GM11168 (cell line): ENCODE measurements around the gene TLCD5.

Experiments
- in situ Hi-C: fragments of 300-500 bp; cut with MboI; formaldehyde crosslinking; loops from one replicate; pipeline ENCODE4 v1.12.0; 2022; ENCODE audit warnings: low sequenced_read_pairs; ENCODE audit not compliant: unreplicated experiment

TLCD5 gene

DNA sequence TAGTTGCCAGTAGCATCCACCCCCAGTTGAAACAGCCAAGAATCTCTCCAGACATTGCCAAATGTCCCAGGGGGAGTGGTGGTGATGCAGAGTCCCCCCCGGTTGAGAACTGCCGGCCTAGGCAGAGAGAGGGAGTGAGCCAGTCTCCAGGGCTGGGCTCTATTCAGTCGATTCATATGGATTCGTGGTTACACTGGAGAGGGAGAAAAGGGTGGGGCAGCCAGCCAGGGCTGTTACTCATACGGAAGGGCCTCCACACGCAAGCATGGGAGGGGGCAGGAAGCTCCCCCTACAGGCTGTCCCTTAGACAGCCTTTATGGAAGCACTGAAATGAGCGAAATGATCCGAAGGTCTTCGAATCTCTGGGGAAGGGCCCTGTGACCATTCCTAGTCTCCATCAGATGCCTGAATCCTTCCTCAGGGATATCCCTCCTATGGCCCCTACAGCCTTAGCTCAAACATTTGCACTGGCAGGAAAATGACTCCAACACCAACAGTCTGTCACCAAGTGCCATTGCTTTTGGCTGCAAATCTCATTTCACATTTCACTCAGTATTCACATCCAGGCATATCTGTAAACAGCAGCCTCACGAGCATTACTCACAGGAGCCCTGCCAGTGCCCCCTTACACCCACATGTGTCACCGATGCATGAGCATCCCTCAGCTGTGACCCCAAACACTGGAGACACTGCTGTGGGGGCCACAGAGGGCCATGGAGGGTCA is 18.4 kb upstream of the TLCD5 start:
- in situ Hi-C loops: no loop called here

DNA sequence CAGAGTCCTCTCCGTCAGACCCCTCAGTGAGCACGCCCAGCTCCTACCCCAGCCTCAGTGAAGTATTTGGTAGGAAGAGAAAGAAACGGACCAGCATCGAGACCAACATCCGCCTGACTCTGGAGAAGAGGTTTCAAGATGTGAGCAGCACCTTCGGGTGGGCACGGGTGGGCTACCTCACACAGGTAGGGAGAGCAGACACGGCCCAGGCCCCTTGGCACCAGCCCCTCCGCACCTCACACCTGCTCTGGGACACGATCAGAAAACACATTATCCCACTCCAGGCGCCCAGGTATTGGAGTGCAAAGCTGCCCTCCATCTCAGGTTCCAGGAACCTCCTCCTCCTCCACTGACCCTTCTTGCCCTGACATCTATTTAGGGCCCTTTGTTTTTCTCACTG is 17.6 kb upstream of the TLCD5 start:
- in situ Hi-C loops: no loop called here

DNA sequence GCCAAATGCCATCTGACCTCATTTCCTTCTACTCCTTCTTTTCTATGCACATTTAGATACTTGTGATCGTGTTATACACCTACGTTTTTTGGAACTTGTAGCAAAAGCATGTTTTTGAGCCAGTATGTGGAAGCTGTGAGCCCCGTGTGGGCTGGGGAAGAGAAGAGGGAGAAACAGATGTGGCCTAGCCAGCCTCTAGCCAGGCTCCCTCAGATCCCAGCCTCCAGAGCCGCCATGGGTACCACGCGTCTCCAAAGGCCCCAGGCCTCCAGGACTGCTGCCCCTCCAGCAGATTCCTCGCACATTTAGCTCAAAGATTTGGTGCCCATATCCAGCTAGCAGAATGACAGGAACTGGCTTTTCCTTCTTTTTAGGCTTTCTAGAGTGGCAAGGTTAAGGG is 17.0 kb upstream of the TLCD5 start:
- in situ Hi-C loops: no loop called here

DNA sequence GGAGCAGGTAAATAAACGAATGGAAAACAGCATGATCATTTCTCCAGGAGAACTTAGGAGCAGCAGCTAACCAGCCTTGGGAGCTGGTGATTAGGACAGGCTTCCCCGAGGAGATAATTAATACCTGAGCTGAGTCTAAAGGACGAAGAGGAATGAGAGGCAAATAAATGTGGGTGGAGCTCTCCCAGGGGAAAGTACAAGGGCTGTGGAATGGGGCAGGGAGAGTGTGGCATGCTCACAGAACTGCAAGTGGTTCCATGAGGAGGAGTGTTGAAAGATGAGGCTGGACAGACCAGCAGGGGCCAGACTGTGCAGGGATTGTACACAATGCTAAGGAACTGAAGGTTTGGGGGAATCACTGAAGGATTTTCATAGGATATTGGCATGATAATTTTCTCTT is 14.2 kb upstream of the TLCD5 start:
- in situ Hi-C loops: no loop called here

DNA sequence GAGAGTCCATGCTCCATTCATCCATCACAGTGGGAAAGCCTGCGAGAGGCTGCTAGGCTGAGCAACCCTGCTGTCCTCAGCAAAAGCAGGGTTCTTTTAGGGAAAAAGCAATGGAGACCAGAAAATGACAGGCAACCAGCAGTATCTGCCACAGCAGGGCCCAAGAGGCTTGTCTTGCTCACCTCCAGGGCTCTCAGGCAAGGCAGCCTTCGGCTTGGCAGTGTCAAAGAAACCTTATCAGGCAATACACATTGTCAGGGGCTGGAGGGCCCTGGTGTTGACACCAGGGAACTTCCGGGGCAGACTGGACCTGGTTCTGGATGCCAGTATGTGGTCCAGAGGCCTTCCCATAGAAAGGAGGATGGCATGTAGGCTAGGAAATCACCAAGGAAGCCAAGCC is 10.2 kb upstream of the TLCD5 start:
- in situ Hi-C loops: no loop called here

DNA sequence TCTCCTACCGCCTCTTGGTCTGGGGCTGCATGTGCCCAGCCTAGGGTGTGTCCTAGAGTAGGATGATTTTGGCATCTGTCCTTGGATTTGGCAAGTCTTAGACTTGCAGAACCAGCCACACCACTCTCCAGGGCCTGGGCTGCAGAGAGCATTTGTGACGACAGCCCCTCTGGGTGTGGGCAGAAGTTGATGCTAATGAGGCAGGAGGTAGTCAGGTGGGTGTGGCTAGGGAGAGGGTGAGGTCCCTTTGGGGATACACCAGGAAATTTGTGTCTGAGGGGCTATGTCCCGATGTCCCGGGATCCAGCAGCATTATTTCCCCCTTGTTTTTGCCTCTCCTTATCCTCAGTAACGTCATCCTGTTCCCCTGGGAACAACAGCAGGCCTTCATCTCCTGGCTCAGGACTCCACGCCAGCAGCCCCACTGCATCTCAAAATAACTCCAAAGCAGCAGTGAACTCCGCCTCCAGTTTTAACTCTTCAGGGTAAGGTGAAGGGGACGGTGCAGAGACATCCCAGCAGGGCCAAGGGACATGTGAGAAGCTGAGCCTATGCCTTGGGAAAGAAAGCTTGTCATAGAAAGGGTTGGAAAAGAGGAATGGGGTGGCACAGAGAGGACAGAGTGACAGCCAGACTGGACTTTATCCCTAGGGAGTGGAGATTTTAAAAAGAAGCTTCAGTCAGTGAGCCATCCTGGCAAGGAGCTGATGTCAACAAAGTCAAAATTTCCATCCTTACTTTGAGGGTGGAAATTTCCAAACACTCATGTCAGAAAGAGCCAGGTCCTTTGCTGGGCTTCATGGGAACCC is 8.0 kb upstream of the TLCD5 start:
- in situ Hi-C loops: no loop called here

DNA sequence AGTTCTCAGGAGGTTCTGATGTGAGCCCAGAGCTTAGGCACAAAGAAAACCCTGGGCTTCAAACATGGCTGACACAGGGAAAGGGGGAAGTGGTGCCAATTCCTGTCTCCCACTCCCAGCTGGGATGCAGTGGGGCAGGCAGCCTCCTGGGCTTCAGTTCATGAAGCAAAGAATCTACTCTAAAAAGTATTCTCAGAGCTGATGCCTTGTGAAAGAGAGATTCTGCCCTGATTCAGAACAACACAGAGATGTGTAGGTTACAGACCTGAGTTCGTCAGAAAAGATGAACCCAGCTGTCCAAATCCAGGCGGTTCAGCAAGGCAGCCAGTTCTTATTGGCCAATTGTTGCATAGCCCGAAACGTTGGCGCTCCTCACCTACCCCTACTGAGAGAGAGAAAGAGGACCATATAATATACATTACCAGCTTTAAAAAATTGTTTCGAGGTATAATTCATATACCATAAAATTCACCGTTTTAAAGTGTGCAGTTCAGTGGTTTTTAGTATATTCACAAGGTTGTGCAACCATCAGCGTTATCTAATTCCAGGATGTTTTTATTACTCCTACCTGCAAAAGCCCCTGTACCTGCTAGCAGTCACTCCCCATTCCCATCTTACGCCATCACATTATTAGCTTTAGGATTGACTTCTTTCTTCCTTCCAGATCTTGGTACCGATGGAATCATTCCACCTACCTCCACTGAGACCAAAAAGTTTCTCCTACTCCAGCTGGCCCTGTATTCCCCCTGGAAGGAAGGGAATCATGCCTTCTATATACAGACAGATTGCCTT is 7.2 kb upstream of the TLCD5 start:
- in situ Hi-C loops: no loop called here

DNA sequence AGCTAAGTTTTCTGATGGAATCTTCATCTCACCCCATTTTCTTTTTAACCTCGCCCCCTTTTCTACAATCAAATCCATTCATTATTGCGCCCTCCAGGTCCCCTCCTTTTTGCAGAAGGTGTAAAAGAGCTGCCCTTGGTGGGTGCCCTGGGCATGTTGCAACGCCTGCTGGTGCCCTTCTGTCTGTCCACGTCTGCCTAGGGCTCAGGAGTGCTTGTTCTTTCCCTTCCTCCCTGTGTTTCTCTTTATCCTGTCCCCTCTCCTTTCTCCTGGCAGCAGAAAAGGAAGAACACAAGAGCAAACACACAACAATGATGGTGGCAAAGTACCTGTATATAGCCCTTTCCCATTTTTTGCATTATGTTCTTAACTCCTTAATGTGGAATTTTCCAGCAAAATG is 6.2 kb upstream of the TLCD5 start:
- in situ Hi-C loops: no loop called here

DNA sequence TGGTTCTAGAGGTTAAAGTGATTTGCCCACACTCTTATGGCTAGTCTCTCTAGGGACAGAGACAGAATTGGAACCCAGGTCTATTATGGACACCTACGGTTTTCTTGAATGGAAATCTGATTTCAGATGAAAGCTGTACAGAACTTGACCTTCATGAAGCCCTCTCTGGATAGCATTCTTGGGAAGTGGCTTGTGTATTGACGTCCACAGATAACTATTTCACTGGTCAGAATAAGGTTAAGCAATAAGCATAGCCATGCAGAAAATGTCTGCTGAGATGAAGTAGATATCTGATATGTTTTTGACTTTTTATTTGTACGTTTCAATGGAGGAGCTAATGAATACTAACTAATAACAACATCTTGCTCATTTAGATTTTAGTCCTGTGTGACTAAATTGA is 1.1 kb downstream of the TLCD5 start:
- in situ Hi-C loops: loop anchor here (25.0 kb wide), 1 partner anchor 111 kb away; no protein-coding TSS in a partner anchor

DNA sequence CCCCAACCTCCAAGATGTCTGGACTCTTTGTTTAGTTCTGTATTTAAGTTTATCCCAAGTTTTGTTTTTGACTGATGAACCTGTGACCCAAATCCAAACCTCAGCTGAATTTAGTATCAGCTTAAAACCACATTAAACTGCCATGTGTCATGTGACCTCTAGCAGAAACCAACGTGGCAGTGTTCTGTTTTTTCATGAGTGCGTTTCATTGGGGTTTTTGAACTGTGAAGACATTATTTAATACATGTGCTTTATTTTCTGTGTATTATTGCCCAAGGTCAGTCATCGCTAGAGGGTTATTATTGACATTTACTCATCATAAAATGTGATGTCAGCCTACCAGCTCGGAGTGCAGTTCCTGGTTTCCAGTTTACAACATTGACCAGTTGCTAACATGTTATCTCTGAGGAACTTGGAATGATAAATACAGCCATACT is 1.8 kb downstream of the TLCD5 start:
- in situ Hi-C loops: loop anchor here (25.0 kb wide), 1 partner anchor 110 kb away; no protein-coding TSS in a partner anchor

DNA sequence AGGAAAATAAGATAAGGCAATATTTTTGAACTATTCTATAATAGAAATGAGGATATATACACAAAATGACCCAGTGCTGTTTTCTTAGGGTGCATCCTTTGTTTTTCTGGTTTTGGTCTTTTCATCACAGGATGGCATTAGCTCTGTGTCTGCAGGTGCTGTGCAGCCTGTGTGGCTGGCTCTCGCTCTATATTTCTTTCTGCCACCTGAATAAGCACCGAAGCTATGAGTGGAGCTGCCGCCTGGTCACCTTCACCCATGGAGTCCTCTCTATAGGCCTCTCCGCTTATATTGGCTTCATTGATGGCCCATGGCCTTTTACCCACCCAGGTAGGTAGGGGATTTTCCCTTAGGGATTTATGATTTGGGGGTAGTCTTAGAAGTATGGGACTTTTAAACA is 2.2 kb downstream of the TLCD5 start:
- in situ Hi-C loops: loop anchor here (25.0 kb wide), 1 partner anchor 110 kb away; no protein-coding TSS in a partner anchor

DNA sequence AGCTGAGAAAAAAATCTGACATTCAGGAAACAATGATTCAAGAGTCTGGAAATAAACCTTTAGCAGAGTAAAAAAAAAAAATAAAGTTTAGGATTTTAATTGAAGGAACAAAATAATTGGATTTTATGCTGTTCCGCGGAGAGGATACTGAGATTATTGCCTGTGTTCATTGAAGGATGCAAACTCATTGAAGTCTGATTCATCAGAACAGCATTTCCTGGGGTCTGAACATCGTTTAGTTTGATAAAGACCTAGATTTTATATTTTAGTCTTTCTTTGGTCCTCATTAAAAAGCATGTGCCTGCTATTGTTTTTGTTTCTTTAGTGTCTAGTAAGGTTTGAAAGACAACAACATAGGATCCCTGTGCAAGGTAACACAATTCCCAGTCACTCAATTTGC is 4.5 kb downstream of the TLCD5 start:
- in situ Hi-C loops: loop anchor here (25.0 kb wide), 1 partner anchor 108 kb away; no protein-coding TSS in a partner anchor

DNA sequence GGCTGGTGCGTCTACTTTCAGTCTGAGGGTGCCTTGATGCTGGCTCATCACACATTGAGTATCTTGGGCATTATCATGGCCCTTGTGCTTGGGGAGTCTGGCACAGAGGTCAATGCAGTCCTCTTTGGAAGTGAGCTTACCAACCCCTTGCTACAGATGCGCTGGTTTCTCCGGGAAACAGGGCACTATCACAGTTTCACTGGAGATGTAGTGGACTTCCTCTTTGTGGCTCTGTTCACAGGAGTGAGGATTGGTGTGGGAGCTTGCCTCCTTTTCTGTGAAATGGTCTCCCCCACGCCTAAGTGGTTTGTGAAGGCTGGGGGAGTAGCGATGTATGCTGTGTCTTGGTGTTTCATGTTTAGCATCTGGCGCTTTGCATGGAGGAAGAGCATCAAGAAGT is 4.9 kb downstream of the TLCD5 start:
- in situ Hi-C loops: loop anchor here (25.0 kb wide), 1 partner anchor 107 kb away; no protein-coding TSS in a partner anchor

DNA sequence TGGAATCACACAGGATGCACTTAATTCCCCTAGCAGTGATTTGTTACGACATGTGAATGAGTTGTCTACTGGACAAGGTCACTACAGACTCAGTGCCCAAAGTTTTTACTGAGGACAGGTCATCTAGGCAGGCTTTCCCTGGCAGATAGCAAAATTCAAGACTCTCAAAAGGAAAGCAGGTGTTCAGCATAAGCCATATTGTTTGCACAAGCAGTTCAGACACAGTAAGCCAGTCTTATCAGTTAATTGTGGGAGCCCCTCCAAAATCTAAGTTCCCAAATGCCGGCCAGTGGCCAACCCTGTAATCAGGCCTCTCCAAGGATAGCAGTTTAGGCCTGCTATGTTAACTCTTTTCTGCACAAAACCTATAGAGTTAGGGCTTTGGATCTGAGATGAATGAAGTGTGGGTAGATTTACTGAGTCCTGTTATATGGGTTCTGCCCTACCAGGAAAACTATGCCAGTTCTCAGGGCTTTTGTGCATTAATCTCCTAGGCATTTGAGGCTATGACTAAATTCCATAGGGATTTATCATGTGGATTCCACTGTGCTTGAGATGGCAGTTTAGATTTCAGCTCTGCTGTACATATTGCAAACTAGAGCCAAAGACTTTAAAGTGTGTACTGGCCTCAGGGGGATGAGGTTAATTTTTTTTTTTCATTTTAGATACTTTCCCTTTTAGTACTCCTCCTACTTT is 6.3 kb downstream of the TLCD5 start:
- in situ Hi-C loops: loop anchor here (25.0 kb wide), 1 partner anchor 106 kb away; no protein-coding TSS in a partner anchor

DNA sequence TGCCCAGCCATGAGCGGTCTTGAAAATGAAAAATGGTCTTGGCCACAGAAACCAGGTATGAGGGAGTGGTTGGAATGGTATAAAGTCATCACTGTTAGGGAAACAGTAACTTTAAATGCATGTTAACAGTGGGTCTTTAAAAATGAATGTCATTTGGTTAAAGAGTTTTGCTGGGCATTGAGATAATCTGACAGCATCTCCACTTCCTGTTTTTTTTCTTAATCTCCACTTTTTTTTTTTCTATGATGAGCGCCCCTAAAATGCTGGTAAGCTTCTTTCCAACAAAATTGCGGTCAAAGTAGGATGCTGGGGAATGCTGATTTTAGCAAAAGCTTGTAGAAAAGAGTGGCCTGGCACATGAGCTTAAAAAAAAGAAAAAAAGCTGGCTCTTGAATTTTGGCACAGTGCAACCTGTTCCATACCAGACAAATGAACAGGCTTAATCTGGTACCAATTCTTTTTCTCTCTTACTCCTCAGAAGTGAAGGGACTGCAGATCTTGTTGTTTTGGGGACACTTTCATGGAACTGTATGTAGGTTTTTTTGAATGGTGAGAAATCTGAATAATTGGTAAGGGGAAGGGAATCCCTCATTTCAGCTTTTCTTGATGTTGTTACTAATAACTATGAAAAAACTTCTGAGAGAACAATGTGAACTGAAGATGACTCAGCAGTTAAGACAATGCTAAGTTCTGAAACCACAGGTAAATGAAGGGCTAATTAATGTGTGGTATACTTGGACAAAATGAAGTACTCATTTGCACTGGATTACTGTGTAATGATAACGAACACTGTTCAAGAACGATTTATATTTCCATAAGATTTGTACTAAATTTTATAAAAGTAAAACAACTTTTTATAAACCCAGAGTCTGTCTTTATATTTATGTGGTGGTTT is 8.0 kb downstream of the TLCD5 start:
- in situ Hi-C loops: loop anchor here (25.0 kb wide), 1 partner anchor 104 kb away; no protein-coding TSS in a partner anchor

DNA sequence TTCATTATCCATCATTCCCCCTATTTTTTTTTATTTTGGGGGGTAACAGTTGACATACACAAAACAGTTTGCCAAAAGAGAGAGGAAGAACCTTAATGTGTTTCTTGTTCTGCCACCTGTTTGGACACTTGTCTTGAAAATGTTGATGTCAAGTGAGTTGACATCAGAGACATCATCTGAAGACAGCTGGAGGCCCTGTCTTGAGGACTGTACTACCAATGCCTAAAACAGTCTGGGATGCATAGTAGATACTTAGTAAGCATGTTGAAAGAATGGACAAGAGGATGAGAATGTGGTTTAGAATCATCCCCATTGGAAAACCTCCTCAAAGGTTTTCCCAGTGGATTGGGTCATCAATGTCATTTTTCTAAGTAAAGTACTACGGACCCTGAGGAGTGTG is 8.7 kb downstream of the TLCD5 start:
- in situ Hi-C loops: loop anchor here (25.0 kb wide), 1 partner anchor 104 kb away; no protein-coding TSS in a partner anchor

DNA sequence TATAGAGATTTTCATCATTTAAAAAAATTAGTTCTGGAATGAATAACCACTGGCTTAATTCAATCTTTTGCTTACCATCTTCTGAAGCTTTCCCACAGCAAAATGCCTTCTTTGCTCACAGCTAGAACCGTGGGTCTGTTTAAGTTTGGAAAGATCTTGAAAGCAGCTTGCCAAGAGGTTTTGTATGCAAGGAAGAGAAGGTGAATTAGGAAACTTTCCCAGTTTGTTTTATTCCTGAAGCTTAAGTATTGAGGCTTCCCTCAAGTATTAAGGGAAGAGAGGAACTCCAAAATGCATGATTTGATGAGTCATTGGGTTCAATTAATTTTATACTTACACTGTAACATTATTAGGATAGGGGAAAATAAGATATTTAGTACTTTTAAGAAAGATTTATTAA is 9.2 kb downstream of the TLCD5 start:
- in situ Hi-C loops: loop anchor here (25.0 kb wide), 1 partner anchor 103 kb away; no protein-coding TSS in a partner anchor

DNA sequence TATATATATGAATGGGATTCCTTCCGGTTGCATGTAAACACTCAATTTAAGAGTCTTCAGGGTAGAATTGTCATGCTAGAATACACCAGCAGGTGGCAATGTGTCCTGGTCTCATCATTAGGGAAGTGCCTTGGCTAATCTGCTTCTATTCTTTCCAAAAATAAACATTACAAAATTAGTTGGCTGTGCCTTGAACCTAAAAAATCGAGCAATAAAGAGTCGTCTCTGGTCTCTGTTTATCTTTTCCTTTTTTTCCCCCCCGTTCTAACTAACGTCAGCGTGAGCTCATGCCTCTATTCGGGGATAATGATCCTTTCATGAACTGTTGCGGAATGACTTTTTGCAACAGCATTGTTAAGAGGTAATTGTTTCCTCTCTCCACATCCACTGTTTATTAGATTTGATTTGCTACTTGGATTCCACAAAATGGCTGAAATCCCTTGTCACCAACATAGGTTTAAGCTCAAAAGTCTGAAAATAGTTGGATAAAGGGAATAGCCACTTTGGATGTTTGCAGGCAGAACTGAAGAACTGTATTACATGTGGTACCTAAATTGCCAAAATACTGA is 9.9 kb downstream of the TLCD5 start:
- in situ Hi-C loops: loop anchor here (25.0 kb wide), 1 partner anchor 102 kb away; no protein-coding TSS in a partner anchor
